ENCODE data around the gene UPF2. TPM values are rescaled to one million over a fixed set of nuclear protein-coding genes. Genes with fewer than 3 reads are reported as not detected.

Gene UPF2
- total and polyA plus RNA-seq, 2 of the 13 experiments (the other 11 are each of a cell fraction or from before 2014, with no cell fraction given), result 6.2 to 14.5 TPM

- DNase-seq (ENCODE audit: low spot score), result no peak
- ATAC-seq, result no peak
- ChIA-PET POLR2A (interaction anchor here (0.9 to 2.2 kb wide), 5 partner anchors 15 to 67 kb away, joined by 3 to 9 read pairs (median 3); no protein-coding TSS in a partner anchor), CTCF (ENCODE audit: low intra/inter-chr PET ratio, low total read pairs) (no interaction called here)
- peak overlapping the region in 2 of 3 experiments; percentile 3 to 49; a peak in 3 of 6 replicates for H3K4me3 ChIP-seq (replicated peaks in 1 of 3; ENCODE audit: insufficient read depth in 1 of 3, low read depth in 2 of 3, low read length in 3 of 3)
- intact Hi-C loops (cut with micrococcal nuclease; ENCODE audit: unreplicated experiment), result no loop called here
- peak overlapping the region; percentile 72 for H3K4me2 ChIP-seq (ENCODE audit: low read depth, low read length)
- no peaks in the 10 kb centered on the region for H3K27me3 ChIP-seq (ENCODE audit: control insufficient read depth in 1 of 2, insufficient read depth in 2 of 2, low read length in 2 of 2)
- H3K27ac ChIP-seq (ENCODE audit: extremely low read length, insufficient read depth, low read length), result peak overlapping the region; percentile 10
- in situ Hi-C loops (cut with HindIII; ENCODE audit: extremely low pct_ligation_motif_present, low pct_unique_long_range_greater_than_20kb), result no loop called here
- H3K4me1 ChIP-seq (ENCODE audit: insufficient read depth, low read length), result peaks cover 49% of the 10 kb centered on the region
- no peaks in the 10 kb centered on the region for H3K9me3 ChIP-seq (ENCODE audit: low read length)
- no TSS peak for BruUV-seq (replicated peaks)
- no peak overlapping the region for H2AFZ ChIP-seq (ENCODE audit: low read length)
- no peaks in the 10 kb centered on the region for H3K79me2 ChIP-seq (ENCODE audit: insufficient read depth, low read length)
- no peaks in the 10 kb centered on the region for H3K36me3 ChIP-seq (replicated peaks in 1 of 2; ENCODE audit: control insufficient read depth in 1 of 2, insufficient read depth in 2 of 2, low read length in 2 of 2)
- peak overlapping the region; percentile 44 for H3K9ac ChIP-seq (ENCODE audit: insufficient read depth, low read depth, low read length)
- no peaks in the 10 kb centered on the region for H4K20me1 ChIP-seq (ENCODE audit: insufficient read depth, low read length)
- FAIRE-seq, result peak; percentile 83
- WGBS (ENCODE audit: low lambda C conversion rate), result 14% methylated on average over 3 of the region's 3 CpGs
- TF ChIP-seq CERS6 (CRISPR knock-in tag; IDR thresholded peaks at IDR 0.05) (no peak), TBL1XR1 (IDR thresholded peaks at IDR 0.05; ENCODE audit: borderline replicate concordance, low read length, partially characterized antibody) (no peak), ZSCAN25 (CRISPR knock-in tag; IDR thresholded peaks at IDR 0.05) (no peak), NFIB (CRISPR knock-in tag; IDR thresholded peaks at IDR 0.05; ENCODE audit: borderline replicate concordance) (no peak), POLR2AphosphoS5 (IDR thresholded peaks at IDR 0.05; ENCODE audit: low read depth, low read length) (no peak), IRX3 (CRISPR knock-in tag; IDR thresholded peaks at IDR 0.05; ENCODE audit: borderline replicate concordance, low read depth) (no peak), ZKSCAN8 (CRISPR knock-in tag; IDR thresholded peaks at IDR 0.05; ENCODE audit: borderline replicate concordance) (0 out of 2 replicates have a peak, but pooled peaks have one; percentile 30), KAT8 (CRISPR knock-in tag; IDR thresholded peaks at IDR 0.05) (0 out of 2 replicates have a peak, but pooled peaks have one; percentile 25), ZNF792 (CRISPR knock-in tag; IDR thresholded peaks at IDR 0.05) (0 out of 2 replicates have a peak, but pooled peaks have one; percentile 32), HOXA5 (CRISPR knock-in tag; IDR thresholded peaks at IDR 0.05) (0 out of 2 replicates have a peak, but pooled peaks have one; percentile 46), TCF7 (IDR thresholded peaks at IDR 0.05; ENCODE audit: low read depth) (peak; percentile 5; the same call in 1 of the 2 replicates), ZNF614 (CRISPR knock-in tag; IDR thresholded peaks at IDR 0.05; ENCODE audit: borderline replicate concordance) (0 out of 2 replicates have a peak, but pooled peaks have one; percentile 23), ZFY (CRISPR knock-in tag; IDR thresholded peaks at IDR 0.05) (no peak), KLF6 (CRISPR knock-in tag; IDR thresholded peaks at IDR 0.05) (no peak), ZNF709 (CRISPR knock-in tag; IDR thresholded peaks at IDR 0.05) (0 out of 2 replicates have a peak, but pooled peaks have one; percentile 24), DBP (CRISPR knock-in tag; IDR thresholded peaks at IDR 0.05; ENCODE audit: not compliant biosample characterization) (no peak)
- TF ChIP-seq, protein P1, sequence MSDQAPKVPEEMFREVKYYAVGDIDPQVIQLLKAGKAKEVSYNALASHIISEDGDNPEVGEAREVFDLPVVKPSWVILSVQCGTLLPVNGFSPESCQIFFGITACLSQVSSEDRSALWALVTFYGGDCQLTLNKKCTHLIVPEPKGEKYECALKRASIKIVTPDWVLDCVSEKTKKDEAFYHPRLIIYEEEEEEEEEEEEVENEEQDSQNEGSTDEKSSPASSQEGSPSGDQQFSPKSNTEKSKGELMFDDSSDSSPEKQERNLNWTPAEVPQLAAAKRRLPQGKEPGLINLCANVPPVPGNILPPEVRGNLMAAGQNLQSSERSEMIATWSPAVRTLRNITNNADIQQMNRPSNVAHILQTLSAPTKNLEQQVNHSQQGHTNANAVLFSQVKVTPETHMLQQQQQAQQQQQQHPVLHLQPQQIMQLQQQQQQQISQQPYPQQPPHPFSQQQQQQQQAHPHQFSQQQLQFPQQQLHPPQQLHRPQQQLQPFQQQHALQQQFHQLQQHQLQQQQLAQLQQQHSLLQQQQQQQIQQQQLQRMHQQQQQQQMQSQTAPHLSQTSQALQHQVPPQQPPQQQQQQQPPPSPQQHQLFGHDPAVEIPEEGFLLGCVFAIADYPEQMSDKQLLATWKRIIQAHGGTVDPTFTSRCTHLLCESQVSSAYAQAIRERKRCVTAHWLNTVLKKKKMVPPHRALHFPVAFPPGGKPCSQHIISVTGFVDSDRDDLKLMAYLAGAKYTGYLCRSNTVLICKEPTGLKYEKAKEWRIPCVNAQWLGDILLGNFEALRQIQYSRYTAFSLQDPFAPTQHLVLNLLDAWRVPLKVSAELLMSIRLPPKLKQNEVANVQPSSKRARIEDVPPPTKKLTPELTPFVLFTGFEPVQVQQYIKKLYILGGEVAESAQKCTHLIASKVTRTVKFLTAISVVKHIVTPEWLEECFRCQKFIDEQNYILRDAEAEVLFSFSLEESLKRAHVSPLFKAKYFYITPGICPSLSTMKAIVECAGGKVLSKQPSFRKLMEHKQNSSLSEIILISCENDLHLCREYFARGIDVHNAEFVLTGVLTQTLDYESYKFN (CRISPR knock-in tag; conservative IDR thresholded peaks at IDR 0.05), result peak; percentile 52; the same call in 1 of the 2 replicates
- TF ChIP-seq, protein P2, sequence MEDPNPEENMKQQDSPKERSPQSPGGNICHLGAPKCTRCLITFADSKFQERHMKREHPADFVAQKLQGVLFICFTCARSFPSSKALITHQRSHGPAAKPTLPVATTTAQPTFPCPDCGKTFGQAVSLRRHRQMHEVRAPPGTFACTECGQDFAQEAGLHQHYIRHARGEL (CRISPR knock-in tag; IDR thresholded peaks at IDR 0.05), result no peak
These were observed 144.6 kb downstream of the UPF2 start for GRCh38 chr10:11898033-11898371.
